ENCODE data around the gene PRRT2. TPM values are rescaled to one million over a fixed set of nuclear protein-coding genes. Genes with fewer than 3 reads are reported as not detected.

Gene PRRT2
- total and polyA plus RNA-seq, 10 of the 15 experiments (the other 5 are each of a cell fraction or from before 2014, with no cell fraction given): 0.08 to 0.49 (median 0.12) TPM; not detected in 4

DNA sequence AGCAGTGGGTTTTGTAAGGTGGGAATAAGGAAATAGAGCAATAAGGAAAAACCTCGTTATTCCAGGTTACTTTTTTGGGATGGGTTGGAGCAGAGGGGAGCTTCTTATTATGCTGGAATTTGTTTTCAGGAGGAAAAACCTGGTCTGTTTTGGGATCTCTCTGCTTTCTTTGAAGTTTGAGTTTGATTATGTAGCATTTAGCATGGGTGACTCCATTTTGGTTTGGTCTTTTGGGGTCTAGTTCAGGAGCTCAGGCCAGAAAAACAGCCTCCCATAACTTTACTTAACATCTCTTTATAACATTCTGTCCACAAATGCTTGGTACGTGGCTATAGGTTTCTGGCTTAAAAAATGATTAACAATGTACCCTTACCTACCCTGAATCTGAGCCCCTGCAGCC, 42.5 kb upstream of the PRRT2 start:
- Histone ChIP-seq H4K20me1 (ENCODE audit: control insufficient read depth, insufficient read depth) (no peaks in the 10 kb centered on the region), H3K4me2 (ENCODE audit: control insufficient read depth, insufficient read depth) (no peak overlapping the region), H3K27me3 (replicated peaks in 1 of 2; ENCODE audit: control insufficient read depth in 2 of 2, insufficient read depth in 2 of 2, low read length in 1 of 2) (no peaks in the 10 kb centered on the region), H2AFZ (ENCODE audit: control insufficient read depth, low read depth, low read length) (no peak overlapping the region), H3K4me1 (ENCODE audit: control insufficient read depth, insufficient read depth, low read length) (no peaks in the 10 kb centered on the region), H3K36me3 (ENCODE audit: control insufficient read depth in 2 of 2, insufficient read depth in 2 of 2, low read length in 1 of 2) (no peaks in the 10 kb centered on the region), H3K79me2 (ENCODE audit: control insufficient read depth, insufficient read depth, low read length) (no peaks in the 10 kb centered on the region), H3K9ac (ENCODE audit: control insufficient read depth, insufficient read depth, low read length) (no peak overlapping the region), H3K27ac (ENCODE audit: control insufficient read depth, insufficient read depth) (no peak overlapping the region), H3K4me3 (no peak overlapping the region), H3K9me3 (replicated peaks; ENCODE audit: control insufficient read depth, insufficient read depth, low read length) (no peaks in the 10 kb centered on the region)
- BruUV-seq (replicated peaks): no TSS peak
- intact Hi-C loops (cut with micrococcal nuclease; ENCODE audit: unreplicated experiment): no loop called here
- CTCF ChIA-PET: interaction anchor here (1.1 to 2.1 kb wide), 4 partner anchors 13 to 79 kb away, joined by 6 to 9 read pairs (median 8); no protein-coding TSS in a partner anchor
- RAD21 ChIA-PET (ENCODE audit: unreplicated experiment): interaction anchor here (1.5 kb wide), 1 partner anchor 40 kb away, joined by 4 read pairs; no protein-coding TSS in a partner anchor
- no peak for ATAC-seq
- SMC1A ChIA-PET (ENCODE audit: uncharacterized antibody, unreplicated experiment): interaction anchor here (0.9 to 1.6 kb wide), 2 partner anchors 10 to 15 kb away, joined by 3 read pairs; no protein-coding TSS in a partner anchor
- POLR2A ChIA-PET: interaction anchor here (0.6 to 0.9 kb wide), 2 partner anchors 15 to 246 kb away, joined by 4 read pairs; no protein-coding TSS in a partner anchor
- FAIRE-seq: no peak
- in situ Hi-C loops (cut with MboI): no loop called here
- WGBS (ENCODE audit: insufficient coverage, insufficient replicate concordance, low lambda C conversion rate, missing lambda C conversion rate): 14% methylated on average over 2 of the region's 2 CpGs
- no peak for DNase-seq (ENCODE audit: low read depth, low spot score)
- TF ChIP-seq SRF (IDR thresholded peaks at IDR 0.05; ENCODE audit: low read depth in 2 of 2, low read length in 2 of 2): no peak
- no peak for TF ChIP-seq RCOR1 (conservative IDR thresholded peaks at IDR 0.05; ENCODE audit: low read depth, low read length)
- TF ChIP-seq CHD2 (IDR thresholded peaks at IDR 0.05; ENCODE audit: borderline replicate concordance, low read depth, low read length): no peak
- no peak for TF ChIP-seq RELA (IDR thresholded peaks at IDR 0.05; ENCODE audit: borderline replicate concordance, partially characterized antibody)
- TF ChIP-seq ZNF384 (IDR thresholded peaks at IDR 0.05; ENCODE audit: borderline replicate concordance, low read depth, low read length): no peak
- no peak for TF ChIP-seq EGR1 (IDR thresholded peaks at IDR 0.05; ENCODE audit: borderline replicate concordance in 1 of 2, low read depth in 2 of 2, low read length in 2 of 2)
- TF ChIP-seq, protein P1, sequence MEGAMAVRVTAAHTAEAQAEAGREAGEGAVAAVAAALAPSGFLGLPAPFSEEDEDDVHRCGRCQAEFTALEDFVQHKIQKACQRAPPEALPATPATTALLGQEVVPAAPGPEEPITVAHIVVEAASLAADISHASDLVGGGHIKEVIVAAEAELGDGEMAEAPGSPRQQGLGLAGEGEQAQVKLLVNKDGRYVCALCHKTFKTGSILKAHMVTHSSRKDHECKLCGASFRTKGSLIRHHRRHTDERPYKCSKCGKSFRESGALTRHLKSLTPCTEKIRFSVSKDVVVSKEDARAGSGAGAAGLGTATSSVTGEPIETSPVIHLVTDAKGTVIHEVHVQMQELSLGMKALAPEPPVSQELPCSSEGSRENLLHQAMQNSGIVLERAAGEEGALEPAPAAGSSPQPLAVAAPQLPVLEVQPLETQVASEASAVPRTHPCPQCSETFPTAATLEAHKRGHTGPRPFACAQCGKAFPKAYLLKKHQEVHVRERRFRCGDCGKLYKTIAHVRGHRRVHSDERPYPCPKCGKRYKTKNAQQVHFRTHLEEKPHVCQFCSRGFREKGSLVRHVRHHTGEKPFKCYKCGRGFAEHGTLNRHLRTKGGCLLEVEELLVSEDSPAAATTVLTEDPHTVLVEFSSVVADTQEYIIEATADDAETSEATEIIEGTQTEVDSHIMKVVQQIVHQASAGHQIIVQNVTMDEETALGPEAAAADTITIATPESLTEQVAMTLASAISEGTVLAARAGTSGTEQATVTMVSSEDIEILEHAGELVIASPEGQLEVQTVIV (IDR thresholded peaks at IDR 0.05; ENCODE audit: borderline replicate concordance, partially characterized antibody): no peak
- TF ChIP-seq ZZZ3 (IDR thresholded peaks at IDR 0.05; ENCODE audit: control insufficient read depth, insufficient read length, low read depth): no peak
- TF ChIP-seq PRDM15 (CRISPR knock-in tag; IDR thresholded peaks at IDR 0.05): no peak
- TF ChIP-seq JUND (IDR thresholded peaks at IDR 0.05; ENCODE audit: low read depth, low read length): no peak
- TF ChIP-seq, protein P2, sequence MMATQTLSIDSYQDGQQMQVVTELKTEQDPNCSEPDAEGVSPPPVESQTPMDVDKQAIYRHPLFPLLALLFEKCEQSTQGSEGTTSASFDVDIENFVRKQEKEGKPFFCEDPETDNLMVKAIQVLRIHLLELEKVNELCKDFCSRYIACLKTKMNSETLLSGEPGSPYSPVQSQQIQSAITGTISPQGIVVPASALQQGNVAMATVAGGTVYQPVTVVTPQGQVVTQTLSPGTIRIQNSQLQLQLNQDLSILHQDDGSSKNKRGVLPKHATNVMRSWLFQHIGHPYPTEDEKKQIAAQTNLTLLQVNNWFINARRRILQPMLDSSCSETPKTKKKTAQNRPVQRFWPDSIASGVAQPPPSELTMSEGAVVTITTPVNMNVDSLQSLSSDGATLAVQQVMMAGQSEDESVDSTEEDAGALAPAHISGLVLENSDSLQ (IDR thresholded peaks at IDR 0.05): no peak
- TF ChIP-seq, protein P3, sequence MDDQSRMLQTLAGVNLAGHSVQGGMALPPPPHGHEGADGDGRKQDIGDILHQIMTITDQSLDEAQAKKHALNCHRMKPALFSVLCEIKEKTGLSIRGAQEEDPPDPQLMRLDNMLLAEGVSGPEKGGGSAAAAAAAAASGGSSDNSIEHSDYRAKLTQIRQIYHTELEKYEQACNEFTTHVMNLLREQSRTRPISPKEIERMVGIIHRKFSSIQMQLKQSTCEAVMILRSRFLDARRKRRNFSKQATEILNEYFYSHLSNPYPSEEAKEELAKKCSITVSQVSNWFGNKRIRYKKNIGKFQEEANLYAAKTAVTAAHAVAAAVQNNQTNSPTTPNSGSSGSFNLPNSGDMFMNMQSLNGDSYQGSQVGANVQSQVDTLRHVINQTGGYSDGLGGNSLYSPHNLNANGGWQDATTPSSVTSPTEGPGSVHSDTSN (IDR thresholded peaks at IDR 0.05; ENCODE audit: insufficient replicate concordance, low read depth, low read length): no peak

Measured in GM12878 (cell line).